ENCODE results near the gene ZKSCAN5.
"Not testable (repeated sequence)": the region's sequence is repeated elsewhere in the genome, so short reads cannot be mapped to it uniquely, and the experiment has no call there.

DNA sequence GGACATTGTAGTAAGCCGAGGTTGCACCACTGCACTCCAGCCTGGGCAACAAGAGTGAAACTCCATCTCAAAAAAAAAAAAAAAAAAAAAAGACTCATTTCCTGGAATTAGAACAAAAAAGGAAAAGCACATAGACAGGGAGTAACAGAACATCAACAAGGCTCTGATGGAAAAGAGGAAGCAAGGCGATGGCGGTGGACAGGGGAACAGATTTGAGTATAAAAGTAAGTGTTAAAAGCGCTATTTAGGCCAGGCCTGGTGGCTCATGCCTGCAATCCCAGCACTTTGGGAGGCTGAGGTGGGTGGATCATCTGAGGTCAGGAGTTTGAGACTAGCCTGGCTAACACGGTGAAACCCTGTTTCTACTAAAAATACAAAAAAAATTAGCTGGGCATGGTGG lies 40.8 kb downstream of the ZKSCAN5 start:
- not testable (repeated sequence) for TF ChIP-seq EZH2 (IDR thresholded peaks at IDR 0.05; ENCODE audit: low read length); CTCF (optimal IDR thresholded peaks at IDR 0.05 in 1 of 3, IDR thresholded peaks at IDR 0.05 in 1 of 3, conservative IDR thresholded peaks at IDR 0.05 in 1 of 3; ENCODE audit: extremely low read depth in 1 of 3, insufficient read depth in 2 of 3, low read length in 3 of 3)
